ENCODE results near the gene SMARCA4.

SMARCA4 gene

GRCh38 chr19:10960314-10961072 is at the start of gene SMARCA4:
TSS of gene SMARCA4 (plus strand) at chr19:10961030. CDS start at chr19:10984152, 23,122 bp downstream.
- Mint-ChIP-seq H3K36me3 (ENCODE audit: low read depth) (peaks cover 8% of the 10 kb centered on the region), H3K4me1 (peaks cover 19% of the 10 kb centered on the region), H3K9me3 (no peaks in the 10 kb centered on the region), H3K27me3 (ENCODE audit: low read depth) (no peaks in the 10 kb centered on the region), H3K4me3 (peak within 1 kb of the TSS; percentile 94 to 98 (median 94)), H3K27ac (peak within 1 kb of the TSS; percentile 94 to 97 (median 97))
- TF ChIP-seq CTCF (IDR thresholded peaks at IDR 0.05; ENCODE audit: unreplicated experiment in 3 of 3), result no peak

- H3K27ac Mint-ChIP-seq, result no peak overlapping the region
- H3K9me3 Mint-ChIP-seq, result no peaks in the 10 kb centered on the region
- no peaks in the 10 kb centered on the region for H3K4me1 Mint-ChIP-seq
- no peak overlapping the region for H3K4me3 Mint-ChIP-seq
- no peak for TF ChIP-seq CTCF (IDR thresholded peaks at IDR 0.05; ENCODE audit: unreplicated experiment in 3 of 3)
- H3K27me3 Mint-ChIP-seq (ENCODE audit: low read depth), result no peaks in the 10 kb centered on the region
- H3K36me3 Mint-ChIP-seq (ENCODE audit: low read depth), result peaks cover 16% of the 10 kb centered on the region
Measured at GRCh38 chr19:10911579-10912363, 49.1 kb upstream of the SMARCA4 start.

- Mint-ChIP-seq H3K4me1 (no peaks in the 10 kb centered on the region), H3K27ac (no peak overlapping the region), H3K4me3 (no peak overlapping the region), H3K9me3 (no peaks in the 10 kb centered on the region), H3K36me3 (ENCODE audit: low read depth) (peaks cover 20% of the 10 kb centered on the region), H3K27me3 (ENCODE audit: low read depth) (no peaks in the 10 kb centered on the region)
- no peak for TF ChIP-seq CTCF (IDR thresholded peaks at IDR 0.05; ENCODE audit: unreplicated experiment in 3 of 3)
Measured at GRCh38 chr19:10912619-10913018, 48.2 kb upstream of the SMARCA4 start.

GRCh38 chr19:10913716-10914340 is 47.0 kb upstream of the SMARCA4 start:
- no peak for TF ChIP-seq CTCF (IDR thresholded peaks at IDR 0.05; ENCODE audit: unreplicated experiment in 3 of 3)
- Mint-ChIP-seq H3K9me3 (no peaks in the 10 kb centered on the region), H3K36me3 (ENCODE audit: low read depth) (peaks cover 19% of the 10 kb centered on the region), H3K27ac (no peak overlapping the region), H3K4me3 (no peak overlapping the region), H3K27me3 (ENCODE audit: low read depth) (no peaks in the 10 kb centered on the region), H3K4me1 (no peaks in the 10 kb centered on the region)

GRCh38 chr19:10915130-10916091 is 45.4 kb upstream of the SMARCA4 start:
- H3K9me3 Mint-ChIP-seq, result no peaks in the 10 kb centered on the region
- H3K4me3 Mint-ChIP-seq, result no peak overlapping the region
- peaks cover 19% of the 10 kb centered on the region for H3K36me3 Mint-ChIP-seq (ENCODE audit: low read depth)
- H3K4me1 Mint-ChIP-seq, result no peaks in the 10 kb centered on the region
- no peaks in the 10 kb centered on the region for H3K27me3 Mint-ChIP-seq (ENCODE audit: low read depth)
- no peak overlapping the region for H3K27ac Mint-ChIP-seq
- no peak for TF ChIP-seq CTCF (IDR thresholded peaks at IDR 0.05; ENCODE audit: unreplicated experiment in 3 of 3)

Measured in nephron (organoid).